ENCODE results near the gene SLC22A2. TPM values are rescaled to one million over a fixed set of nuclear protein-coding genes. Genes with fewer than 3 reads are reported as not detected.

SLC22A2 gene
- total and polyA plus RNA-seq, 2 experiments from 2014 or later, result 0.94 to 1.1 TPM

DNA sequence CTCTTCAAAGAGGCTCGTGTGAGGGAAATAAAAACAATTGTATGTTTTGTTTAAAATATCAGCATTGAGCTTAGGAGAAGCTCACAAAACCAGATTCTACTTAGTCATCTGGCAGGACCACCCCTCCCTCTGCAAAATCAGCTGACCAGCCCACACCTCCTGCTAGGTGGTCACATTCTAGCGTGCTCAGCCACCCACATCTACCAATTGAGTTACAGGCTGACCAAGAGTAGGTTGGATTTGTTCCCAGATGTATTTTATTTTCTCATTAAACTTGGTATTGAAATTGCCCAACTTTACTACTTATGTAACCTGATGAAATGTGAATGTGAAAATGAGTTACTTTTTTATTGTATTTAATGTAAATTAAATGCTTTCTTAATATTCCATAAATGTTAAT is 56.2 kb downstream of the SLC22A2 start (continued):
- TF ChIP-seq ZNF331 (CRISPR knock-in tag; IDR thresholded peaks at IDR 0.05; ENCODE audit: low read depth) (no peak), POLR2AphosphoS5 (IDR thresholded peaks at IDR 0.05; ENCODE audit: low read depth) (no peak), ZNF114 (CRISPR knock-in tag; IDR thresholded peaks at IDR 0.05) (no peak), JUNB (IDR thresholded peaks at IDR 0.05; ENCODE audit: unreplicated experiment) (no peak), EZH2 (IDR thresholded peaks at IDR 0.05; ENCODE audit: low read depth, unreplicated experiment) (no peak)
- TF ChIP-seq, protein P1, sequence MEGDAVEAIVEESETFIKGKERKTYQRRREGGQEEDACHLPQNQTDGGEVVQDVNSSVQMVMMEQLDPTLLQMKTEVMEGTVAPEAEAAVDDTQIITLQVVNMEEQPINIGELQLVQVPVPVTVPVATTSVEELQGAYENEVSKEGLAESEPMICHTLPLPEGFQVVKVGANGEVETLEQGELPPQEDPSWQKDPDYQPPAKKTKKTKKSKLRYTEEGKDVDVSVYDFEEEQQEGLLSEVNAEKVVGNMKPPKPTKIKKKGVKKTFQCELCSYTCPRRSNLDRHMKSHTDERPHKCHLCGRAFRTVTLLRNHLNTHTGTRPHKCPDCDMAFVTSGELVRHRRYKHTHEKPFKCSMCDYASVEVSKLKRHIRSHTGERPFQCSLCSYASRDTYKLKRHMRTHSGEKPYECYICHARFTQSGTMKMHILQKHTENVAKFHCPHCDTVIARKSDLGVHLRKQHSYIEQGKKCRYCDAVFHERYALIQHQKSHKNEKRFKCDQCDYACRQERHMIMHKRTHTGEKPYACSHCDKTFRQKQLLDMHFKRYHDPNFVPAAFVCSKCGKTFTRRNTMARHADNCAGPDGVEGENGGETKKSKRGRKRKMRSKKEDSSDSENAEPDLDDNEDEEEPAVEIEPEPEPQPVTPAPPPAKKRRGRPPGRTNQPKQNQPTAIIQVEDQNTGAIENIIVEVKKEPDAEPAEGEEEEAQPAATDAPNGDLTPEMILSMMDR (conservative IDR thresholded peaks at IDR 0.05; ENCODE audit: low read depth in 2 of 2), result no peak

DNA sequence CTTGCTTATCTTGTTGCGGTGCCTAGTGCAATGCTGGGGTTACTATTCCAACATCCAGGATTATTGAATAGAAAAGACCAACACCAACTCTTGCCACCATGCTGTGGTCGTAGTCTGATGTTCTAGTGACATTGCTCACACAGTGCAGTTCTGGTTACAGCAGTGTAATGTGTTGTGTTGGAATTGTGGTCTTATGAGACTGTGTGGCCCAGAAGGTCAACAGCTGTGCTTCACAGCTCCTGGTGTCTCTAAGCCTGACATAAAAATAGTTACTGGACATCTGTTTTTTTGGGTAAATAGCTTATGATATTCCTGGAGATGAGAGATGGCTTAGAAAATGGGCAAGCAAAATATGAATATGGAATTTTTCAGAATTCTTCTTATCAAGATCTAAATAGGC is 57.6 kb downstream of the SLC22A2 start:
- H3K36me3 Mint-ChIP-seq (ENCODE audit: low read depth), result peaks cover 2% of the 10 kb centered on the region; the same call in 1 of the 3 replicates
- H3K27ac Mint-ChIP-seq, result no peak overlapping the region
- Histone ChIP-seq H3K27me3 (ENCODE audit: insufficient read depth) (no peaks in the 10 kb centered on the region), H3K4me3 (no peak overlapping the region), H3K4me2 (no peak overlapping the region), H3K36me3 (ENCODE audit: insufficient read depth) (peaks cover 2% of the 10 kb centered on the region; the same call in 1 of the 2 replicates), H3F3A (replicated peaks; ENCODE audit: low read depth) (no peaks in the 10 kb centered on the region), H3K79me2 (replicated peaks; ENCODE audit: insufficient read depth) (no peaks in the 10 kb centered on the region), H3K4me1 (ENCODE audit: insufficient read depth) (no peaks in the 10 kb centered on the region), H3K9me2 (ENCODE audit: insufficient read depth) (peaks cover 6% of the 10 kb centered on the region; the same call in 1 of the 2 replicates), H3K27ac (ENCODE audit: low read depth) (no peak overlapping the region), H2AFZ (peak overlapping the region; percentile 53; the same call in 1 of the 2 replicates), H4K20me1 (replicated peaks; ENCODE audit: insufficient read depth) (no peaks in the 10 kb centered on the region)
- H3K4me1 Mint-ChIP-seq, result 0 out of 3 replicates have a peak, but pooled peaks cover 2% of the 10 kb centered on the region
- no peaks in the 10 kb centered on the region for H3K27me3 Mint-ChIP-seq (ENCODE audit: insufficient read depth, low read depth, poor library complexity)
- ATAC-seq, result no peak
- H3K9me3 Mint-ChIP-seq, result peaks cover 2% of the 10 kb centered on the region; the same call in 1 of the 3 replicates
- no peak for TF ChIP-seq STAT1 (IDR thresholded peaks at IDR 0.05; ENCODE audit: unreplicated experiment)
- TF ChIP-seq, protein P2, sequence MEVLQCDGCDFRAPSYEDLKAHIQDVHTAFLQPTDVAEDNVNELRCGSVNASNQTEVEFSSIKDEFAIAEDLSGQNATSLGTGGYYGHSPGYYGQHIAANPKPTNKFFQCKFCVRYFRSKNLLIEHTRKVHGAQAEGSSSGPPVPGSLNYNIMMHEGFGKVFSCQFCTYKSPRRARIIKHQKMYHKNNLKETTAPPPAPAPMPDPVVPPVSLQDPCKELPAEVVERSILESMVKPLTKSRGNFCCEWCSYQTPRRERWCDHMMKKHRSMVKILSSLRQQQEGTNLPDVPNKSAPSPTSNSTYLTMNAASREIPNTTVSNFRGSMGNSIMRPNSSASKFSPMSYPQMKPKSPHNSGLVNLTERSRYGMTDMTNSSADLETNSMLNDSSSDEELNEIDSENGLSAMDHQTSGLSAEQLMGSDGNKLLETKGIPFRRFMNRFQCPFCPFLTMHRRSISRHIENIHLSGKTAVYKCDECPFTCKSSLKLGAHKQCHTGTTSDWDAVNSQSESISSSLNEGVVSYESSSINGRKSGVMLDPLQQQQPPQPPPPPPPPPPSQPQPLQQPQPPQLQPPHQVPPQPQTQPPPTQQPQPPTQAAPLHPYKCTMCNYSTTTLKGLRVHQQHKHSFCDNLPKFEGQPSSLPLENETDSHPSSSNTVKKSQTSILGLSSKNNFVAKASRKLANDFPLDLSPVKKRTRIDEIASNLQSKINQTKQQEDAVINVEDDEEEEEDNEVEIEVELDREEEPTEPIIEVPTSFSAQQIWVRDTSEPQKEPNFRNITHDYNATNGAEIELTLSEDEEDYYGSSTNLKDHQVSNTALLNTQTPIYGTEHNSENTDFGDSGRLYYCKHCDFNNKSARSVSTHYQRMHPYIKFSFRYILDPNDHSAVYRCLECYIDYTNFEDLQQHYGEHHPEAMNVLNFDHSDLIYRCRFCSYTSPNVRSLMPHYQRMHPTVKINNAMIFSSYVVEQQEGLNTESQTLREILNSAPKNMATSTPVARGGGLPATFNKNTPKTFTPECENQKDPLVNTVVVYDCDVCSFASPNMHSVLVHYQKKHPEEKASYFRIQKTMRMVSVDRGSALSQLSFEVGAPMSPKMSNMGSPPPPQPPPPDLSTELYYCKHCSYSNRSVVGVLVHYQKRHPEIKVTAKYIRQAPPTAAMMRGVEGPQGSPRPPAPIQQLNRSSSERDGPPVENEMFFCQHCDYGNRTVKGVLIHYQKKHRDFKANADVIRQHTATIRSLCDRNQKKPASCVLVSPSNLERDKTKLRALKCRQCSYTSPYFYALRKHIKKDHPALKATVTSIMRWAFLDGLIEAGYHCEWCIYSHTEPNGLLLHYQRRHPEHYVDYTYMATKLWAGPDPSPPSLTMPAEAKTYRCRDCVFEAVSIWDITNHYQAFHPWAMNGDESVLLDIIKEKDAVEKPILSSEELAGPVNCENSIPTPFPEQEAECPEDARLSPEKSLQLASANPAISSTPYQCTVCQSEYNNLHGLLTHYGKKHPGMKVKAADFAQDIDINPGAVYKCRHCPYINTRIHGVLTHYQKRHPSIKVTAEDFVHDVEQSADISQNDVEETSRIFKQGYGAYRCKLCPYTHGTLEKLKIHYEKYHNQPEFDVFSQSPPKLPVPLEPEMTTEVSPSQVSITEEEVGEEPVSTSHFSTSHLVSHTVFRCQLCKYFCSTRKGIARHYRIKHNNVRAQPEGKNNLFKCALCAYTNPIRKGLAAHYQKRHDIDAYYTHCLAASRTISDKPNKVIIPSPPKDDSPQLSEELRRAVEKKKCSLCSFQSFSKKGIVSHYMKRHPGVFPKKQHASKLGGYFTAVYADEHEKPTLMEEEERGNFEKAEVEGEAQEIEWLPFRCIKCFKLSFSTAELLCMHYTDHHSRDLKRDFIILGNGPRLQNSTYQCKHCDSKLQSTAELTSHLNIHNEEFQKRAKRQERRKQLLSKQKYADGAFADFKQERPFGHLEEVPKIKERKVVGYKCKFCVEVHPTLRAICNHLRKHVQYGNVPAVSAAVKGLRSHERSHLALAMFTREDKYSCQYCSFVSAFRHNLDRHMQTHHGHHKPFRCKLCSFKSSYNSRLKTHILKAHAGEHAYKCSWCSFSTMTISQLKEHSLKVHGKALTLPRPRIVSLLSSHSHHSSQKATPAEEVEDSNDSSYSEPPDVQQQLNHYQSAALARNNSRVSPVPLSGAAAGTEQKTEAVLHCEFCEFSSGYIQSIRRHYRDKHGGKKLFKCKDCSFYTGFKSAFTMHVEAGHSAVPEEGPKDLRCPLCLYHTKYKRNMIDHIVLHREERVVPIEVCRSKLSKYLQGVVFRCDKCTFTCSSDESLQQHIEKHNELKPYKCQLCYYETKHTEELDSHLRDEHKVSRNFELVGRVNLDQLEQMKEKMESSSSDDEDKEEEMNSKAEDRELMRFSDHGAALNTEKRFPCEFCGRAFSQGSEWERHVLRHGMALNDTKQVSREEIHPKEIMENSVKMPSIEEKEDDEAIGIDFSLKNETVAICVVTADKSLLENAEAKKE (CRISPR knock-in tag; IDR thresholded peaks at IDR 0.05), result no peak
- TF ChIP-seq, protein P1 (conservative IDR thresholded peaks at IDR 0.05; ENCODE audit: low read depth in 2 of 2), result no peak
- H3K4me3 Mint-ChIP-seq, result no peak overlapping the region
- no peak for DNase-seq (ENCODE audit: low spot score)

All from GM23338 (cell line).